GM21447 (cell line): Measurements from ENCODE around the gene NPSR1.
"Not testable (repeated sequence)": the region's sequence is repeated elsewhere in the genome, so short reads cannot be mapped to it uniquely, and the experiment has no call there.

ENCODE experiments used
- ATAC-seq: cut with Tn5 transposase; IDR thresholded peaks from one replicate; pipeline ENCODE4 v1.9.1; 2021; ENCODE audit not compliant: unreplicated experiment

Gene NPSR1

GRCh38 chr7:34831436-34831835 is 173.4 kb downstream of the NPSR1 start:
- no peak for ATAC-seq

- no peak for ATAC-seq
These were observed 174.0 kb downstream of the NPSR1 start for GRCh38 chr7:34832020-34832419.

DNA sequence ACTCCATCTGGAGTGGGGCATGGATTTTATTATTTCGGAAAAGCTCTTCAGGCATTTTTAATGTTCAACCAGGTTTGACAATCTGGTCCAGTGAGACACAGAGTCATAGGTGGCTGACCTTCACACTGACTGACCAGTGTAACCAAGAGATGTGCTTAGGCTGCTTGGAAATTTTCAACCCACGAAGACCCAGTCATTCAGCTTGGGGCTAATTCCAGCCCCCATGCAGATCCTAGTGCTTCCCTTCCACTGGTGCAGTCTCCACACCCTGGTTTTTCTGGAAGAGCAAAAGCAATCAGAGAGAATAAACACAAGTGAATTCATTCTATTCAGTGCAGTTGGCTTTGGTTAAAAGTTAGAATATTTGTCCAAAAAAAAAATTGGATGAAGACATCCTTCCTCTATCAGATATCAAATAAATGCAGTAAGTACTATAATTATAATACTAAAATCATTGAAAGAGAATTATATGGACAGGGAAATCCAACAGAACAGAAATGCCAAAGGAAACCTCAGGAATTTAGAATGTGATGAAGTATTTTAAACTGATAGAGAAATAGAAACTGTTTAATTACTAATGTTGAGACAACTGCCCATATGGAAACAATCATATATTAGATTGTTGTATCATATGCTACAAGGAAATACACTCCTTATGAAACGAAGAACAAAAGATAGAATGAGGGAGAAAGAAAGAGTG is 178.0 kb downstream of the NPSR1 start:
- no peak for ATAC-seq

DNA sequence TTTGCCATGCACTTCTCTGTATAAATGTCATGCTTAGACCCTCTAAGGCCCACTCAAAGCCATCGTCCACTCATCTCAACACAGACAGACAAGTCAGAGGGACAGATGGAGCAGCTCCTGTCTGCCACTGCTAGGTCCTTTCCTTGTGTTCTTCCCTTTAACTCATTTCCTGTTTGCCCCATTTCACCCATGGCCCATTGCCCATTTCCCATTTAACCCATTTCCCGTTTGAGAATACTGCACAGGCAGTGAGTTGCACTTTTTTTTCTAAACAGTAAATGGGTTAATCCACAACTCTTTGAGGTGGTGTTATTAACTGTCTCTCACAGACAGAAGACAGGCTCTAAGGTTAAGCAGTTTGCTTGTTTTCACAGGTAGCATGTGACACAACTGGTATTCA is 179.3 kb downstream of the NPSR1 start:
- ATAC-seq = no peak

DNA sequence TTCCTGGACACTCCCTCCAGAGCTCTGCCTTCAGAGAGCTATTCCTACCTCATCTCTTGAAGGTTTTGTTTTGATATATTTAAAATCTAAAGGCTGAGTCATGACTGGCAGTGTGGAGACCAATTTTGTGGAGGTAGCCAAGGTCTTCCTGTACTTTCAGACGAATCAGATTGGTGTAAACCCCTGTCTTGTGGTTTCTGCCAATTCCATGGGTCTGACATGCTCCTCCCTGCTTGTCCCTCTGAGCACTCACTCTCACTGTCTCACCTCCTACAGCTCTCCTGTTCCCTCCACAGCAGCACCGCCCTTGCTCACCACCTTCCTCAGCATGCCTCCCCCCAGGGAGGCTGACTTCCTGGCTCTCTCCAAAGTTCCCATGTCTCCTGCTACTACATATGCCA is 179.8 kb downstream of the NPSR1 start:
- no peak for ATAC-seq

GRCh38 chr7:34838329-34838728 is 180.3 kb downstream of the NPSR1 start:
- no peak for ATAC-seq

GRCh38 chr7:34839645-34840044 is 181.6 kb downstream of the NPSR1 start:
- ATAC-seq = no peak

DNA sequence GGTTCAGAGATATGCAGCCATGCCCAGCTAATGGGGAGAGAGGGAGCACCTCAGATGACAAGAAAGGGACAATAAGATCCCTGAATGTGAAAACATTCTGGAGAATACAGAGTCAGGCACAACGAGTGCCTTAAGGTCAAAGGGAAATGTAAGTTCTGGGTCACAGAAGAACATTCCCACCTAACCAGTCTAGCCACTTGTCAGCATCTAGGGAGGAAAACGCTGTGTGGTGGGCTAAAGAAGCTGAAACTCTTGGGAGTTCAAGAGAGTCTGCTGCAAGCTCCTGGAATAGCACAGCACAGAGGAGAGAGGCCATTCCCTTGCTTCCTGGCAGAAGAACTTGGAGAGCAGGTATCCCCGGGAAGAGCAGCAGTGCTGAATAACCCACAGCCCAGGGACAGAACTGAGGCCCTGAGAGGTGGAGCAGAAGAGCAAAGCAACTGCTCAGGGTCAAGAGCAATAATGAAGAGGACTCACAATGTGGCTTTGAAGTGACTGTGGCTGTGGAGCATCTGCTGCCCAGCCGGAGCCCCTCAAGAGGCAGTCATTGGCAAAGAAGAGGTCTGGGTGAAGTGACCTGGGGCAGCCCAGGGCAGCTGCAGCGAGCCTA is 182.3 kb downstream of the NPSR1 start:
- no peak for ATAC-seq

DNA sequence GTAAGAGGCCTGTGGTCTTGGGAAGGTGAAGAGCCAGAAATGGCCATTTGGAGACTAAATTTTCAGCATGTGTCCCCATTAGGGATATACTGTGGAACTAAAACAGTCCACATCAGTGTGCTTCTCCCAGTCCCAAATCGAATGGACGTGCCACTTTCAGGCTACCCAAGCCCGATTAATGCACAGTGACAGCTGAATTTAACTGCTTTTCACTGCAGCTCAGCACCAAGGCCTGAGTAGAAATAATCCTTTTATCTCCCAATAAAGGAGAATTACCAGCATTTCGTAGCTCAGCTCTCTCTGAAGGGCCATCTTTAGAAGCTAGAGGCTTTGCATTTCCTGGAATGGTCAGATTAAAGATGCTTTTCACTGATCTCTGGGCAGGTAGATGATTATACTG is 183.3 kb downstream of the NPSR1 start:
- ATAC-seq = no peak

DNA sequence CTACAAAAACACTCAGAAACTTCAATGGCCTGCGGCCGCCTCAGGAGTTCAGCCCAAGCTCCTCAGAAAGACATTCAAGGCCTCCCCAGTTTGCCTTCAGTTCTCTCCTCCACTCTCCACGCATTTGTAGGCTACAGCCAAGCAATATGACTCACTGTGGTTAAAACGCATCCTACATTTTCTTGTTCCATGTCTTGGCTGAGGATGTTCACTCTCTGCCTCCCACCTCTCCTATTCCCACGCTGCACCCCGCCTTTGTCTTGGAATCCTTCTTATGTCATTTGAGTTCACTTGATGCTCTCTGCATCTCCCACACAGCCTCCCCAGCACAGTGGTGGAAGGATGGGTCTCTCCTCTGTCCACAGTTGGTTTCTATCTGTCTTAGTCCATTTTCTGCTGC is 184.8 kb downstream of the NPSR1 start:
- ATAC-seq = no peak

GRCh38 chr7:34844406-34844805 is 186.4 kb downstream of the NPSR1 start:
- ATAC-seq = no peak

DNA sequence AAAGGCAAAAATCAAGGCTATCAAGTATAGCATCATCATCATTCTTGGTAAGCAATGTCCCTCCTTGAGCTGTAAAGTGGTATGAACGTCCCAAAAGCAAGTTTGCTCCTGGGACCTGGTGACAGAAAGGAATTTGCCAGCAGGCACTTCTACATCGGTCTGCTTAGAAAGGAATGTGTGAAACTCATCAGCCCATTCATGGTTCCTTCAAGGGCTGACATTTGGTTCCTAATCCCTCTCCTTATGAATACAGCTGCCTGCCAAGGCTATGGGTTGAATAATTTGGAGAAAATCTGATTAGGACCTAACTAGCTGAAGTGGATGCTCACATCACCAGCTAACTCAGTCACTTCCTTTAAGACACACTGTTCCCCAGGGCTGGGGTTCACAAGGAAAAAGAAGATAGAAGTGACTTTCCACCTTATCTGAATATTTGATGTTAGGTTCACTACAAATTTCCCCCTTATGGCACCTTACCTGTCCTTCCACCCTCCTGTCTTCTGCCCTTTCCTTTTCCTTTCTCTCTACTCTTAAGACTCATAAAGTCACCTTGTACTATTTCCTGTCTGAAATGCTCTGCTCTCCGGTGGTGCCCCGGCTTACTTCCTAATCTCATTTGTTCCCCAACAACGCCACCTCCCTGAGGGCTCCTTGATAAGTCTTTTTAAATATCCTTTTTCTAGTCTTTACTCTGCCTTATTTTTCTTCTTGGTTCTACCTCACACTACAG is 187.1 kb downstream of the NPSR1 start:
- ATAC-seq = no peak

DNA sequence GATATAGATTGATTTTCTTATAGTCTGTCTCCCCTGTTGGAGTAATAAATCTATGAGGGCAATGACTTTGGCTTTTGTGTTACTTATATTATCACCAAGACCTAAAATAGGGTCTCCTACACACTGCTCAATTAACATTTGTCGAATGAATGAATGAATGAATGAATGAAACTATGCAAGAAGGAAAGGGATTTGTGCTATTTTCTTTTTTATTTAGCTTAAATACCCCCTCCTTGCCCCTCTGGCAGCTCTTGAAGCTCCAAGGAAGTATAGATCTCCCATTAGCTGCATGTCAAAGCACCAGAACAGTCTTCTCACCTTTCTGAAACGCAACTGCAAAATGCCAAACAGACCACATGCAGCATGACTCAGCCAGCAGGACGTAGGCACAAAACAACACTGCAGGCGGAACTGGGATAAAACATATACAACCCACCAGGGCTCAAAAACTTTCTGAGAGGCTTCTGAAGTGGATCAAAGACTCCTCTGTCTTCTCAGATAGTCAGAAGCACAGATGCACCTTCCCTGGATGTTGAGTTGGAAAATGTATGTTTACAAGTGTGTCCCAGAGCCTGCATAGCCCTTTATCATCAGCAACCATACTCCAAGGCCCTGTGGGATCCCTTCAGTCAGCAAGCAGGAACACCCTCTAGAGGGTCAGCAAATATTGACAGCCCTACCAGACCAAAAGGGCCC is 187.8 kb downstream of the NPSR1 start:
- ATAC-seq = no peak

GRCh38 chr7:34846976-34847375 is 189.0 kb downstream of the NPSR1 start:
- no peak for ATAC-seq

DNA sequence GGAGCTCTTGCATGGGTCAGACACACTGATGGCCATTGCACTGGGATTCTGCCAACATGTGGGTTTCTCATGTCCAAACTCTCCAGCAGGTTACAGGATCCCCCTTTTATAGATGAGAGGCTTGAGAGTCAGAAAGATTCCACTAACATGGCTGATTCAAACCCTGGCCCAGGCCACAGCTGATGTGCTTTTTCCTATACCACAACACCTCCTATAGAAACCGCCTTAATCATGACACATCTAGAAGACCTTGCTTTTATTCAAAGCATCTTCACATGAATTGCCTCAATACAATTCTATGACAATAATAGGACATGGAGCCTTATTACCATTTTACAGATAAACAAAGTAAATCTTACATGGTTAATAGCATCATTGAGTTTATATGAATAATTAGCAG is 190.7 kb downstream of the NPSR1 start:
- no peak for ATAC-seq

- no peak for ATAC-seq
These were observed 191.3 kb downstream of the NPSR1 start for GRCh38 chr7:34849163-34849960.

DNA sequence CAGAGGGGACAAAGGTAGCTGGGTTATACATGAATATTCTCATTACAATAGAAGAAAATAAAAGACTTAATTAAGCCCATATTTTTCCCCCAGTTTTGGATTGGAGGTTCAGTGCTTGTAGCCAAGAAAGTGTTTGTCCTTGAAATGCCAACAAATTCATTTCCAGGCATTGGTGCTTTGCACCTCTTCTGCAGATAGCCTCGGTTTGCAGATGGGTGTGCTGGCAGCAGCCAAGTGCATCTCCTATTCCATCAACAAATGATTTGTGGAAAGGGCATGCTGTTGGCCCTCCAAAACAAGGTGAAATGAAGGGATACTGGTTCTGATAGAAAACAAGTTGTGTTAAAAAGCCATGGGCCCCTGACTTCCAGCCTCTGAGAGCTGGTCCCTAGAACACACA is 192.0 kb downstream of the NPSR1 start:
- no peak for ATAC-seq

GRCh38 chr7:34850681-34851080 is 192.7 kb downstream of the NPSR1 start:
- no peak for ATAC-seq

DNA sequence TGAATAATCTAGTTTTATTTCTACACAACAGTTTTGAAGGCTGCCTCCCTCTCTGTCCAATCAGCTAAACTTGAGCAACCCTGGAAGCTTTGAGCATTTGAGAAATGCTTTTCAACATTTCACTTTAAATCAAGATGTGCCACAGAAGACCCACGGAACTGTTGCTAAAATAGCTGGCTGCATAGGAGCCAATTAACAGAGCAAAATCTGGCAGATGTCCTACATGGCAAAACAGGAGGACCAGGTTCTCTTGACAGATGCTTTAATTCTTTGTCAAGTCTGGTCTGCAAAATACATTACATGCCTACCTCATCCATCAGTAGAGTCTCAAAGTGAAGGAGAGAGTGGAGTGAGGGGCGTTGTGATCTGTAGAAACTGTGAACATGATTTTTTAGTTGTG is 193.4 kb downstream of the NPSR1 start:
- no peak for ATAC-seq

DNA sequence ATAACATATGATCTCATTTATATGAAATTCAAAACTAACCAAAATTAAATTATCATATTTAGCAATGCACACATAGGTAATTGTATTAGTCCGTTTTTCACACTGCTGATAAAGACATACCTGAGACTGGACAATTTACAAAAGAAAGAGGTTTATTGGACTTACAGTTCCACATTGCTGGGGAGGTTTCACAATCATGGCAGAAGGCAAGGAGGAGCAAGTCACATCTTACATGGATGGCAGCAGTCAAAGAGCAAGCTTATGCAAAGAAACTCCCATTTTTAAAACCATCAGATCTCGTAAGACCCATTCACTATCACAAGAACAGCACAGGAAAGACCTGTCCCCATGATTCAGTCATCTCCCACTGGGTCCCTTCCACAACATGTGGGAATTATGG is 200.4 kb downstream of the NPSR1 start:
- ATAC-seq = not testable (repeated sequence)

DNA sequence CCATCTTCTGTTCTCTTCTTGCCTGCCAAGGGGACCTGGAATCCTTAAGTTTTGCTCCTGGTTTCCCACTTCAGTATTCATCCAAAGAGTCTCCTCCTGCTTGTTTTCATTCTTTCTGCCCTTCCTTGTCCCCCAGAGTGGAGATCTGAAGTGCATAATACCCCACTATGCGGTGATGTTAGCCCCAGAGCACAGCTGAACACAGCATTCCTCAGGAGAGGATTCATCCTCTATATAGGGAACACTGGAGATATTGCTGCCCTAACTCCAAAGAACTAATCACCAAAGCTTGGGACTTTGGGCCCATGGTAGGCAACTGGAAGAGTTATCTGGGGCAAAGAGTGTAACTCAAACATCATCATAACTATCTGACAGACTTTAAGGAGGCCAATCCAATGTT is 201.3 kb downstream of the NPSR1 start:
- not testable (repeated sequence) for ATAC-seq
